Lower lobe of right lung (tissue), 2 donors: ENCODE data around the gene EVA1C. TPM values are rescaled to one million over a fixed set of nuclear protein-coding genes. Genes with fewer than 3 reads are reported as not detected.

Experiments used
- ATAC-seq, 2 donors: fragments of 200-7000 bp; cut with Tn5 transposase; one replicate each; pipeline ENCODE4 v1.9.1; 2020 to 2022; ENCODE audit warnings: mild to moderate bottlenecking in 2 of 2, moderate library complexity in 2 of 2
- DNase-seq: peaks from one replicate; pipeline ENCODE4 v3.0.0-alpha.2; 2020
- H3K27ac ChIP-seq: fragments of 200-600 bp; one replicate; pipeline ENCODE4 v1.8.0; 2022
- H3K27me3 ChIP-seq: fragments of 200-600 bp; one replicate; pipeline ENCODE4 v1.8.0; 2022; ENCODE audit warnings: low read depth
- H3K36me3 ChIP-seq: fragments of 200-600 bp; one replicate; pipeline ENCODE4 v1.8.0; 2022; ENCODE audit warnings: mild to moderate bottlenecking
- H3K4me1 ChIP-seq: fragments of 200-600 bp; one replicate; pipeline ENCODE4 v1.8.0; 2022
- H3K4me3 ChIP-seq: fragments of 200-600 bp; one replicate; pipeline ENCODE4 v1.8.0; 2022; ENCODE audit warnings: mild to moderate bottlenecking
- H3K9me3 ChIP-seq: fragments of 200-600 bp; one replicate; pipeline ENCODE4 v1.8.0; 2022
- CTCF ChIP-seq: fragments of 200-600 bp; IDR thresholded peaks from one replicate; pipeline ENCODE4 v1.8.0; 2022; ENCODE audit warnings: antibody characterized with exemption, mild to moderate bottlenecking
- intact Hi-C: fragments of 100-400 bp; cut with DNase I; formaldehyde crosslinking; loops from one replicate; pipeline ENCODE4 v1.11.0; 2022
- total RNA-seq: library from RNA; stranded (reverse); fragmentation: NEBNext Ultra II Directional; extraction: Animal tissue kit (Norgen Biotek cat#: 25700); gene quantifications from one replicate; pipeline ENCODE4 v1.2.1, GENCODE V29; 2021
- donor health status: DM: no; HTN: yes; CAD: no; lungs with severe emphysema.

The EVA1C gene
- total RNA-seq, 1 donor from 2014 or later: 31.8 TPM

DNA sequence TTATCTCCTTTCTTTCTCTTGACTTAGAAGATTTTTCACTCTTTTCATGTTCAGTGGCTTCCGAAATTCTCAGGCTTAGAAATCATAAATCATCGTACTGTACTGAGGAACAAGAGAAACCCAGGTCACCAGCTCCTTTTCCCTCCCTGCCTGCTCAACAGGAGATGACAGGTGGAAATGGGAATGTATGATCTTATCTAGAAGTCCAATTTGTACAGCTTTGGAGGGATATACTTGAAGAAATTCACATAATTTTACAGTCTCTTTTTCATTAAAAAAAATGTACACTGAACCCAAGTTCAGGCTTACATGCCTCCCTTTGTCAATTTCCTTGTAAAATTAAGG, 11.7 kb downstream of the EVA1C start:
- no peak for ATAC-seq
- Histone ChIP-seq H3K4me3 (no peak overlapping the region), H3K27ac (no peak overlapping the region), H3K4me1 (peaks cover 20% of the 10 kb centered on the region), H3K9me3 (no peaks in the 10 kb centered on the region), H3K27me3 (no peaks in the 10 kb centered on the region), H3K36me3 (no peaks in the 10 kb centered on the region)
- intact Hi-C loops: no loop called here
- DNase-seq: no peak
- TF ChIP-seq CTCF: no peak

DNA sequence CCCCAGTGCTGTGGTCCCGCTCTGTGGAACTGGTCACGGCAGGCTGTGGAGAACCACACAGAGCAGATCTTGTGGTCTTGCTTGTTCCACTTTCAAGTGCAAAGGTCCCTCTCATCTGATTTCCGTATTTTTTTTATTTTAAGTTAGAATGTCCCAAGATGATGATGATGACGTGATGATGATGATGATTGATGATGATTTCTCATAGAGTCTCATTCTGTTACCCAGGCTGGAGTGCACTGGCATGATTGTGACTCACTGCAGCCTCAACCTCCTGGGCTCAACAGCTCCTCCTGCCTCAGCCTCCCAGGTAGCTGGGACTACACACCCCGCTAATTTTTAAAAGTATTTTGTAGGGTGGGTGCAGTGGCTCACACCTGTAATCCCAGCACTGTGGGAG, 12.2 kb downstream of the EVA1C start:
- Histone ChIP-seq H3K9me3 (no peaks in the 10 kb centered on the region), H3K27me3 (no peaks in the 10 kb centered on the region), H3K36me3 (no peaks in the 10 kb centered on the region), H3K27ac (no peak overlapping the region), H3K4me1 (peaks cover 20% of the 10 kb centered on the region), H3K4me3 (no peak overlapping the region)
- no peak for ATAC-seq
- no peak for DNase-seq
- no peak for TF ChIP-seq CTCF
- intact Hi-C loops: no loop called here

GRCh38 chr21:32425628-32426027, 13.1 kb downstream of the EVA1C start:
- intact Hi-C loops: no loop called here
- Histone ChIP-seq H3K9me3 (peaks cover 3% of the 10 kb centered on the region), H3K4me3 (no peak overlapping the region), H3K27me3 (no peaks in the 10 kb centered on the region), H3K27ac (no peak overlapping the region), H3K4me1 (peaks cover 20% of the 10 kb centered on the region), H3K36me3 (no peaks in the 10 kb centered on the region)
- ATAC-seq: no peak
- no peak for DNase-seq
- TF ChIP-seq CTCF: no peak

GRCh38 chr21:32426066-32426465, 13.6 kb downstream of the EVA1C start:
- ATAC-seq: no peak

GRCh38 chr21:32426592-32427051, 14.1 kb downstream of the EVA1C start:
- no peaks in the 10 kb centered on the region for H3K27me3 ChIP-seq
- H3K27ac ChIP-seq: no peak overlapping the region
- H3K9me3 ChIP-seq: peaks cover 3% of the 10 kb centered on the region
- no peak for TF ChIP-seq CTCF
- intact Hi-C loops: no loop called here
- no peak overlapping the region for H3K4me3 ChIP-seq
- DNase-seq (no peak), ATAC-seq (peak; percentile 29 to 39)
- H3K36me3 ChIP-seq: no peaks in the 10 kb centered on the region
- H3K4me1 ChIP-seq: peaks cover 20% of the 10 kb centered on the region

More at GRCh38 chr21:32426066-32426465, 13.6 kb downstream of the EVA1C start:
- Histone ChIP-seq H3K9me3 (peaks cover 3% of the 10 kb centered on the region), H3K27ac (no peak overlapping the region), H3K27me3 (no peaks in the 10 kb centered on the region), H3K4me3 (no peak overlapping the region), H3K4me1 (peaks cover 20% of the 10 kb centered on the region), H3K36me3 (no peaks in the 10 kb centered on the region)
- no peak for TF ChIP-seq CTCF
- intact Hi-C loops: no loop called here
- DNase-seq: no peak
